ENCODE results near the gene VDAC2. TPM values are rescaled to one million over a fixed set of nuclear protein-coding genes. Genes with fewer than 3 reads are reported as not detected.

The VDAC2 gene
- total RNA-seq, 2 donors from 2014 or later = 112 to 121 TPM

DNA sequence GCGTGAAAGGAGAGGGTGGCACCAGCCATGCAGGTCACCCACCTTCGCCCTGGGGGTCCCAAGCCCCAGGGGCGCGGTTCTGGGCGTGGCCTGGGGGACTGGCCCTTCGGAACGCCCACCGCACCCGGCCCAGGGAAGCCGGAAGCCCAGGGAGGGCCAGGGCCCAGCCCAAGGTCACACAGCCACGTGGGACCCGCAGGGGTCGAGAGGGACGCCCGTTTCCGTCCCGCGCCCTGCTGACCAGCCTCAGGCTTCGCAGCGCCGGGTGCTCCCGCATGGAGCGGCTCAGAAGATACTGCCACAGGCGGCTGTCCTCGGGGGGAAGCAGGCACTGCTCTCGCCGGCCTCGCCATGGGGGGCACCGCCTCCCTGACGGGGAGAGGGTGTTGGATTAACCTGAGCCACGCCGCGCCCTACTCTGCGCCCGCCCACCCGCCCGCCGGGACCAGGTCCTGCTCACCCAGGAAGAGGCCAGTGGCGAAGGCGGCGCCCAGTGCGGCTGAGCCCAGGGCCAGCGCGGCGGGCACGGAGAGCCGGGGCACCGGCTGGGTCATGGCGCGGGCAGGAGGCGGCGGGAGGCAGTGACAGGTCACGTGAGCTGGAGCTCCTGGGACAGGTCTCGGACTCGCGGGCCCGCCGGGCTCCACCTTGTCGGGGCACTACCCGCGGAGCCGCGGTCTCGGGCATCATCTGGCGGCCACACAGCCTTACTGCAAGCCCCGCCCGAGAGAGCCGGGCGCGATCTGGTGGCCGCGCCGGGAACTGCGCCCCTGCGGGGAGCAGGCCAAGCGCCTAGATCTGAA lies 25.0 kb downstream of the VDAC2 start, which contains the start of gene COMTD1:
COMTD1 (minus strand) TSS at position 583 of the 803 bp plus-strand sequence; CDS start at position 554, 29 bp downstream.
- Histone ChIP-seq H3K4me1 (replicated peaks) (peaks cover 5% of the 10 kb centered on the region), H3K27ac (peak within 1 kb of the TSS; percentile 79 to 81), H3K27me3 (replicated peaks; ENCODE audit: insufficient read depth) (no peaks in the 10 kb centered on the region), H3K36me3 (peaks cover 0 to 6% of the 10 kb centered on the region in 2 donors), H3K4me3 (peak within 1 kb of the TSS; percentile 68 to 70), H3K9me3 (no peaks in the 10 kb centered on the region)
- TF ChIP-seq, protein P1, sequence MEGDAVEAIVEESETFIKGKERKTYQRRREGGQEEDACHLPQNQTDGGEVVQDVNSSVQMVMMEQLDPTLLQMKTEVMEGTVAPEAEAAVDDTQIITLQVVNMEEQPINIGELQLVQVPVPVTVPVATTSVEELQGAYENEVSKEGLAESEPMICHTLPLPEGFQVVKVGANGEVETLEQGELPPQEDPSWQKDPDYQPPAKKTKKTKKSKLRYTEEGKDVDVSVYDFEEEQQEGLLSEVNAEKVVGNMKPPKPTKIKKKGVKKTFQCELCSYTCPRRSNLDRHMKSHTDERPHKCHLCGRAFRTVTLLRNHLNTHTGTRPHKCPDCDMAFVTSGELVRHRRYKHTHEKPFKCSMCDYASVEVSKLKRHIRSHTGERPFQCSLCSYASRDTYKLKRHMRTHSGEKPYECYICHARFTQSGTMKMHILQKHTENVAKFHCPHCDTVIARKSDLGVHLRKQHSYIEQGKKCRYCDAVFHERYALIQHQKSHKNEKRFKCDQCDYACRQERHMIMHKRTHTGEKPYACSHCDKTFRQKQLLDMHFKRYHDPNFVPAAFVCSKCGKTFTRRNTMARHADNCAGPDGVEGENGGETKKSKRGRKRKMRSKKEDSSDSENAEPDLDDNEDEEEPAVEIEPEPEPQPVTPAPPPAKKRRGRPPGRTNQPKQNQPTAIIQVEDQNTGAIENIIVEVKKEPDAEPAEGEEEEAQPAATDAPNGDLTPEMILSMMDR (IDR thresholded peaks at IDR 0.05) = peak; percentile 100
- TF ChIP-seq POLR2AphosphoS5 (IDR thresholded peaks at IDR 0.05) = peak; percentile 79
- TF ChIP-seq POLR2A (IDR thresholded peaks at IDR 0.05) = peak; percentile 29
- intact Hi-C loops (cut with DNase I) = loop anchor here (10.0 kb wide), 1 partner anchor 971 kb away; no protein-coding TSS in a partner anchor
- peak; percentile 95 for DNase-seq (ENCODE audit: low spot score)
- WGBS = 2% methylated on average over 64 of the region's 76 CpGs

DNA sequence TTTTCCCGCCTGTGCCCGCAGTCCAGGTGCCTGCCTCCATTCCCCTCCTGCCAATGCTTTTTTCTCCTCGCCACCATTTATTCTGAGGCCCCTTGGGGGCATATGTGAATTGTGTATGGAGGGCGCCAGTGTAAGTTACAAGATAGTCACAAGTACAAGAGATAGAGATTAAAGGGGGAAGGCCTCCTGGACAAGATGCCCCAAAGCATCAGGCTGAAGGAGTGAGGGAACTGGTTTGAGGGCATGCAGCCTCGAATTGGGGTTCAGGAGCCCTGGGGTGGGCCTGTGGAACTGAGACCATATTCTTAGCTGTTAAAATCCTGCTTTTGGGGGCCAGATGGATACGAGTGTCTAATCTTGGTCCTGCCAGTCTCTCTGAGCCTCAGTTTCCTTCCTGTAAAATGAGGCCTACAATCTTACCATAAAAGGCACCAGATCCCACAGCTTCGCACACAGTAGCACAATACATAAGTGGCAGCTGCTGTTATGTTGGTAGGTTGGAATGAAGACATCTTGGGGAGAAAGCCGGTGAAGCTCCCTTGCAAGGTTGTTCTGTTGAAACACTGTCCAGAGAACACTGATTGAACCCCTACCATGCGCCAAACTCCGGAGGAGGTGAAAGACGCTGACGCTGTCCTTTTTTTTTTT lies 25.7 kb downstream of the VDAC2 start:
- no peak for DNase-seq (ENCODE audit: low spot score)
- peaks cover 5% of the 10 kb centered on the region for H3K4me1 ChIP-seq (replicated peaks)
- H3K9me3 ChIP-seq = no peaks in the 10 kb centered on the region
- H3K27ac ChIP-seq = peak overlapping the region in 1 of 2 donors; percentile 79
- H3K36me3 ChIP-seq = peaks cover 0 to 4% of the 10 kb centered on the region in 2 donors
- H3K27me3 ChIP-seq (replicated peaks; ENCODE audit: insufficient read depth) = no peaks in the 10 kb centered on the region
- no peak overlapping the region for H3K4me3 ChIP-seq
- whole genome bisulfite sequencing = 55% methylated on average over 12 of the region's 12 CpGs
- intact Hi-C loops (cut with DNase I) = loop anchor here (10.0 kb wide), 1 partner anchor 972 kb away; no protein-coding TSS in a partner anchor
- TF ChIP-seq POLR2A (IDR thresholded peaks at IDR 0.05) = no peak
- TF ChIP-seq POLR2AphosphoS5 (IDR thresholded peaks at IDR 0.05) = no peak
- TF ChIP-seq, protein P1 (IDR thresholded peaks at IDR 0.05) = no peak

DNA sequence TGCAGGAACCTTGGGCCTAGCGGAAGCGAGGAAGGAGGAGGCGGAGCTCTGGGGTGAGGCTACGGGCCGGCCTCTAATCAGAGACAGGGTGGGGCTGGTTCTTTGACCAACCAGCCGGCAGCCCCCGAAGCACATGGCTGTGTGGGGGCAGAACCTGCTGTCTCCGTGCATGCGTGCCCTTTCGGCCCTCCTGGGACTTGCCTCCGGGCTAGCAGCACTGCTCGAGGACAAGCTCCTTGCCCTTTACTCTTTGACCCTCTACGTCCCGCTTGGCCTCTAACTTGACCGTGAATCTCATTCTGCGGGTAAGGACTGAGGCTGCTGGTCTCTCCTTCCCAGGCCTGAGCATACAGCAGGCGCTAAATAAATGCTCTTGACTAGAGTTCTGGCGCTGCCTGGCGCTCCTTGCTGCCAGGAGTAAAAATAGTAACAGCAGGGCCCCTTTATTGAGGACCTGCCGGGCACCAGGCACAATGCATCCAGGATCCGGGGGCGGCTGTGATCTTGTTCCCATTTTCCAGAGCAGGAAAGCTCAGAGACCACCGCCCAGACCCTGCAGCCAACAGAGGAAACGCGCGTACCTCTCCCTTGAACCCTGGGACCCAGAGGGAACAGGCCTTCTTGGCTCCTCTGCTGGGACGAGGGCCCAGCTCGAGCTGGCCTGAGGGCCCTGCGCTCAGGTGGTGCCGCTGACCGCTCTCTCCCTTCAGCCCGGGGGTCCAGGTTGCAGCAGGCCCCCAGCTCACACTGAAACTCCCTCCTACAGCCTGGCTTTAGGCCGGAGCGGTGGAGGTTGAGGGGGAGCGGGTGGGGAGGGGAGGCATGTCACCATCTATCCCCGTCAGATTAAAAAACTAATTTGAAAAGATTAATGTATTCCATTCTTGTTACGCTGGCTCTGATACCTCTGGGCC lies 27.8 kb downstream of the VDAC2 start:
- H3K27ac ChIP-seq = no peak overlapping the region
- intact Hi-C loops (cut with DNase I) = loop anchor here (10.0 kb wide), 1 partner anchor 974 kb away; no protein-coding TSS in a partner anchor
- 93% methylated on average over 37 of the region's 37 CpGs for whole genome bisulfite sequencing

DNA sequence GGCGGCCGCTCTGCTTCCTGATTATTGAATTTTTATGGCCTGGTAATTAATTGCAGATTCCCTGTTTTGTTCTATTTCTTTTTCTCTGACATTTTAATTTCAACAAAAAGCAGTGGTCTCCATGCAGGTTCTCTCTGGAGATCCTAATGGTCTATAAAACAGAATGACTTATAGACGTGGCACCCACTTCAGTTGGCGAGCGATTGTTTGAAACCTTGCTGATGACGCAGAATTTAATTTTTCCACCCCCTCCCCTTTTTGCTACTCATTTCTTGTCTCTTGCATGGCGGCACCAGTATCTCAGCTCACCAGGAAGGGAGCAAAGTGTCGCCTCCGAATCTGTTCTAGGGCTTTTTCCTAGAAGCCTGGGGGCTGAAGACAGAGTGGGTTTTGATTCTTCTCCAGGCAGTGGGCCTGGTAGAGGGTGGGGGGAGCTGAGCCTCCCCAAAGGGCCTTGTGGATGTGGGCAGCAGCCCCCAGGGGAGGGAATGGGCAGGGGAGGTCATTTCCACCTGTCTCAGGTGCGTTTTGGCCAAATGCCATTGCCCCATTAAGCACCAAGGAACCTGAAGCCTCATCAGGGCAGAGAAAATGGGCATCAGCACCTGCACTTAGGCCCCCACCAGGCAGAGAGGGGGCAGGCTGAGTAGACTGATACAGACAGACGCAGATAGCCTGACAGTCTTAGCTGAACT lies 28.6 kb downstream of the VDAC2 start:
- WGBS = 80% methylated on average over 11 of the region's 11 CpGs
- Histone ChIP-seq H3K36me3 (no peaks in the 10 kb centered on the region), H3K27me3 (replicated peaks; ENCODE audit: insufficient read depth) (no peaks in the 10 kb centered on the region), H3K9me3 (no peaks in the 10 kb centered on the region), H3K27ac (no peak overlapping the region), H3K4me1 (replicated peaks) (peaks cover 5% of the 10 kb centered on the region), H3K4me3 (no peak overlapping the region)
- no peak for DNase-seq (ENCODE audit: low spot score)
- TF ChIP-seq POLR2A (IDR thresholded peaks at IDR 0.05) = no peak
- no peak for TF ChIP-seq POLR2AphosphoS5 (IDR thresholded peaks at IDR 0.05)
- TF ChIP-seq, protein P1 (IDR thresholded peaks at IDR 0.05) = no peak
- intact Hi-C loops (cut with DNase I) = loop anchor here (10.0 kb wide), 1 partner anchor 974 kb away; no protein-coding TSS in a partner anchor

More for the DNA sequence above, 27.8 kb downstream of the VDAC2 start:
- Histone ChIP-seq H3K4me3 (no peak overlapping the region), H3K36me3 (no peaks in the 10 kb centered on the region), H3K27me3 (replicated peaks; ENCODE audit: insufficient read depth) (no peaks in the 10 kb centered on the region), H3K9me3 (no peaks in the 10 kb centered on the region), H3K4me1 (replicated peaks) (peaks cover 5% of the 10 kb centered on the region)
- TF ChIP-seq POLR2AphosphoS5 (IDR thresholded peaks at IDR 0.05) (no peak), POLR2A (IDR thresholded peaks at IDR 0.05) (no peak)
- TF ChIP-seq, protein P1 (IDR thresholded peaks at IDR 0.05) = no peak
- DNase-seq (ENCODE audit: low spot score) = no peak
